ENCODE data around the gene FOXP1. TPM values are rescaled to one million over a fixed set of nuclear protein-coding genes. Genes with fewer than 3 reads are reported as not detected.

FOXP1 gene
- total and polyA plus RNA-seq, 7 experiments from 2014 or later, result 104 to 537 (median 444) TPM

- CTCF ChIA-PET, result interaction anchor here (0.7 kb wide), 1 partner anchor 13 kb away, joined by 3 read pairs; no protein-coding TSS in a partner anchor
Measured at GRCh38 chr3:71228156-71228866, 355.2 kb downstream of the FOXP1 start.

DNA sequence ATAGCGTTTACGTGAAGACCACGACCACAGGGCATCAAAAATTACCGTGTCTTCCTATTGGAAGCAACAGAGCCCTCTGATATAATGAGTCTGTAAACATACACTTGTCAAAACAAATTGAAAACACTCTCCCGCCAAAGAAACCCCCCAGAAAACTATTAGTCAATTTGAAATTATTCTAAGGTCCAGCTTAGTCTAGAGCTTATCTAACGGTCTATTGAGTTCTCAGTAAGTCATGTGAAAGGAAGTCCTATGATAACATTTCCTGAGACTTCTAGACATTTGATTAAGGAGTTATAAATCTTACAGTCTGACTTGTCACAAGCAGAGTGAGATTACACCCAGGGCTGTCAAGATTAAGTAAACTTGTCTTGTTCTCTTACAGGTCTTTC is 356.3 kb downstream of the FOXP1 start:
- ChIA-PET CTCF (no interaction called here), POLR2A (interaction anchor here (0.6 to 1.7 kb wide), 4 partner anchors 10 to 268 kb away, joined by 3 to 4 read pairs (median 3); no protein-coding TSS in a partner anchor)
- peaks cover 0 to 8% (median 0%) of the 10 kb centered on the region in 11 donors for H3K9me3 Mint-ChIP-seq
- H3K4me1 Mint-ChIP-seq, result peaks cover 30 to 95% (median 93%) of the 10 kb centered on the region in 7 donors
- H3K27ac ChIP-seq (ENCODE audit: low read depth, low read length), result peak overlapping the region; percentile 59
- H3K4me1 ChIP-seq (ENCODE audit: control insufficient read depth in 2 of 2, insufficient read depth in 2 of 2, low read length in 2 of 2), result peaks cover 21 to 66% of the 10 kb centered on the region in 2 donors
- peaks cover 7 to 17% (median 9%) of the 10 kb centered on the region in 5 donors for H3K36me3 Mint-ChIP-seq
- peak overlapping the region; percentile 85 to 97 (median 90) for H3K27ac Mint-ChIP-seq
- H3K9me3 ChIP-seq (ENCODE audit: control insufficient read depth in 2 of 3, low read length in 3 of 3), result no peaks in the 10 kb centered on the region
- no peaks in the 10 kb centered on the region for H3K36me3 ChIP-seq (ENCODE audit: control insufficient read depth in 2 of 3, insufficient read depth in 3 of 3, low read length in 3 of 3)
- peaks cover 0 to 55% (median 0%) of the 10 kb centered on the region in 5 donors for H3K27me3 Mint-ChIP-seq
- H3K4me3 Mint-ChIP-seq, result peak overlapping the region; percentile 51 to 85 (median 79)
- H3K27me3 ChIP-seq (ENCODE audit: control insufficient read depth in 2 of 2, insufficient read depth in 2 of 2, low read length in 2 of 2), result no peaks in the 10 kb centered on the region
- ATAC-seq (peak; percentile 41), DNase-seq (peak in 2 of 9 donors; percentile 11 to 15)
- intact Hi-C loops (cut with micrococcal nuclease), result loop anchor here (2.0 to 10.0 kb wide), 11 partner anchors 96 to 500 kb away; partner anchors contain the start of gene EIF4E3 (in 1 of the 2)
- H3K4me3 ChIP-seq (ENCODE audit: low read length), result peak overlapping the region; percentile 48

More at GRCh38 chr3:71228156-71228866, 355.2 kb downstream of the FOXP1 start:
- Histone ChIP-seq H3K27me3 (ENCODE audit: control insufficient read depth in 2 of 2, insufficient read depth in 2 of 2, low read length in 2 of 2) (no peaks in the 10 kb centered on the region), H3K4me3 (ENCODE audit: low read length) (no peak overlapping the region), H3K27ac (ENCODE audit: low read depth, low read length) (no peak overlapping the region), H3K36me3 (ENCODE audit: control insufficient read depth in 2 of 3, insufficient read depth in 3 of 3, low read length in 3 of 3) (no peaks in the 10 kb centered on the region), H3K9me3 (ENCODE audit: control insufficient read depth in 2 of 3, low read length in 3 of 3) (no peaks in the 10 kb centered on the region), H3K4me1 (ENCODE audit: control insufficient read depth in 2 of 2, insufficient read depth in 2 of 2, low read length in 2 of 2) (peaks cover 21 to 66% of the 10 kb centered on the region in 2 donors)
- Mint-ChIP-seq H3K27ac (peak overlapping the region in 8 of 9 donors; percentile 30 to 97 (median 72)), H3K4me1 (peaks cover 32 to 96% (median 92%) of the 10 kb centered on the region in 7 donors), H3K36me3 (peaks cover 0 to 13% (median 7%) of the 10 kb centered on the region in 5 donors), H3K4me3 (peak overlapping the region in 9 of 10 donors; percentile 2 to 85 (median 73)), H3K9me3 (no peaks in the 10 kb centered on the region), H3K27me3 (peaks cover 0 to 52% (median 0%) of the 10 kb centered on the region in 5 donors)
- intact Hi-C loops (cut with micrococcal nuclease), result loop anchor here (5.0 to 10.0 kb wide), 6 partner anchors 164 to 499 kb away; partner anchors contain the start of gene EIF4E3 (in 1 of the 2)
- POLR2A ChIA-PET, result interaction anchor here (0.9 to 1.7 kb wide), 2 partner anchors 9 to 217 kb away, joined by 3 read pairs; no protein-coding TSS in a partner anchor
- DNase-seq (no peak), ATAC-seq (no peak)

DNA sequence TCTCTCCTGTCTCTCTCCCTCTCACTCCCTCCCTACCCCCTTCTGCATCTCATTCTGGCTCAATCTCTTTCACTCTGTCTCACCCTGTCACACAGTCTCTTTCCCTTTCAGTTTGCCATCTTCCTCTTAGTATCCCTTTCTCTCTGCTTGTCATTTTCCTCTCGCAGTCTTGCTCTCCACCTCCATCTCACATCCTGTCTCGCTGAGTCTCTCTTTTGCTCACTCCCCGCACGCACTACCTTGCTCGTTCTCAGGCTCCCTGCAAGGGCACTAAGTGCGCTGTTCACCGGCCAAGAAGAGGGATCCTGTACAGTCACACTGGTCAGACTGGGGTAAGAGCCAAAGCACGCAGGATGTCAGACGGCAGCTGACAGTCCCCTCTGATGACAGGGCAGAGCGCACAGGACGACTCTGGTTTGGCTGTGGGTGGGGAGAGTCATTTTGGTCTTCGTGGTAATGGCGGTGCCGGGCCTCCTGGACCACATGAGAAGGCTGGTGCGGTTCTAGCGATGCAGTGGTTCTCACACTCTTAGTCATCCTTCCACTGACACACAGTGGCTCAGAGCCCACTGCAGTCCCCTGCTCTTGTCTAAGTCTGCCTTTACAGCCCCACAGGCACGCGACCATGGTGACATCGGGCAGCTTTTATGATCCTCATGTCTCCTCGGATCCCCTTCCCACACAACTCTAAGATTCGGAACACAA is 356.8 kb downstream of the FOXP1 start:
- Mint-ChIP-seq H3K27me3 (peaks cover 0 to 52% (median 0%) of the 10 kb centered on the region in 5 donors), H3K9me3 (peaks cover 0 to 8% (median 1%) of the 10 kb centered on the region in 11 donors), H3K27ac (peak overlapping the region; percentile 85 to 97 (median 90)), H3K4me1 (peaks cover 30 to 91% (median 88%) of the 10 kb centered on the region in 7 donors), H3K36me3 (peaks cover 7 to 16% (median 9%) of the 10 kb centered on the region in 5 donors), H3K4me3 (peak overlapping the region; percentile 51 to 85 (median 79))
- peaks cover 21 to 64% of the 10 kb centered on the region in 2 donors for H3K4me1 ChIP-seq (ENCODE audit: control insufficient read depth in 2 of 2, insufficient read depth in 2 of 2, low read length in 2 of 2)
- H3K27me3 ChIP-seq (ENCODE audit: control insufficient read depth in 2 of 2, insufficient read depth in 2 of 2, low read length in 2 of 2), result no peaks in the 10 kb centered on the region
- ATAC-seq, result peak; percentile 86
- no peaks in the 10 kb centered on the region for H3K9me3 ChIP-seq (ENCODE audit: control insufficient read depth in 2 of 3, low read length in 3 of 3)
- no peaks in the 10 kb centered on the region for H3K36me3 ChIP-seq (ENCODE audit: control insufficient read depth in 2 of 3, insufficient read depth in 3 of 3, low read length in 3 of 3)
- H3K27ac ChIP-seq (ENCODE audit: low read depth, low read length), result peak overlapping the region; percentile 59
- intact Hi-C loops (cut with micrococcal nuclease), result loop anchor here (1.0 to 10.0 kb wide), 16 partner anchors 75 to 501 kb away; partner anchors contain the start of gene EIF4E3 (in 1 of the 2)
- DNase-seq, result peak; percentile 34 to 89 (median 65)
- CTCF ChIA-PET, result no interaction called here
- POLR2A ChIA-PET, result interaction anchor here (0.6 to 1.7 kb wide), 4 partner anchors 11 to 269 kb away, joined by 3 to 4 read pairs (median 3); no protein-coding TSS in a partner anchor
- H3K4me3 ChIP-seq (ENCODE audit: low read length), result peak overlapping the region; percentile 48

DNA sequence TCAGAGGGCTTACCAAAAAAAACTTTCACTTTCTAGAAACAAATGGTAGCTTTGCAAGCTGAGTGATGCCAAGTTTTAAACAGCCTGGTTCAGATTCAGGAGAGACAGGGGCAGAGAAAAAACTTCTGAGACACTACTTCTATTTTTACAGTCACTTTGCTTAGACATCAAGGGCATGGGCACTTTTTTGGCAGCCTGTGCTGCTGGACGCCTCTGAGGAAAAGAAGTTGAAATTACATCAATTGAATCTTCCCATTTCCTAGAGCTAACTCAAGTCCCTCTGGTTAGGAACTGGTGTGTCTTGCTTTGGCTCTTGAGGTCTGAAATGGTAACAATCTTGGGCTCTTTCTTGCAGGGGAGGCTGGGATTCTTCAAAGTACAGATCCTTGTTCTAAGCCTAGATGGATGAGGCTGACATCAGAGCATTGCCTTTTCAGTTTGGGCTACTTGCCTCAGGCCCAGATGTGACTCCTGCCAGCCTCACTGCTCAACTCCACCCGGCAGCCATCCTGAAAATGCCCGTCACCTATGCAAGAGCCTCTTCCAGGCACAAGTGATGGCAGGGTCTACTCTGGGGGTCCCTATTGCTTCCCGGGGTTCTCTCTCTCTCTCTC is 357.5 kb downstream of the FOXP1 start:
- no peaks in the 10 kb centered on the region for H3K9me3 ChIP-seq (ENCODE audit: control insufficient read depth in 2 of 3, low read length in 3 of 3)
- peaks cover 21 to 58% of the 10 kb centered on the region in 2 donors for H3K4me1 ChIP-seq (ENCODE audit: control insufficient read depth in 2 of 2, insufficient read depth in 2 of 2, low read length in 2 of 2)
- peaks cover 0 to 5% (median 0%) of the 10 kb centered on the region in 3 experiments for H3K36me3 ChIP-seq (ENCODE audit: control insufficient read depth in 2 of 3, insufficient read depth in 3 of 3, low read length in 3 of 3)
- peaks cover 0 to 14% (median 2%) of the 10 kb centered on the region in 11 donors for H3K9me3 Mint-ChIP-seq
- peaks cover 13 to 22% (median 15%) of the 10 kb centered on the region in 5 donors for H3K36me3 Mint-ChIP-seq
- ATAC-seq, result no peak
- POLR2A ChIA-PET, result interaction anchor here (1.3 kb wide), 1 partner anchor 262 kb away, joined by 3 read pairs; no protein-coding TSS in a partner anchor
- H3K4me3 Mint-ChIP-seq, result peak overlapping the region; percentile 51 to 85 (median 79)
- intact Hi-C loops (cut with micrococcal nuclease), result loop anchor here (1.0 to 10.0 kb wide), 16 partner anchors 75 to 501 kb away; partner anchors contain the start of gene EIF4E3 (in 1 of the 2)
- no peaks in the 10 kb centered on the region for H3K27me3 ChIP-seq (ENCODE audit: control insufficient read depth in 2 of 2, insufficient read depth in 2 of 2, low read length in 2 of 2)
- peaks cover 35 to 91% (median 88%) of the 10 kb centered on the region in 7 donors for H3K4me1 Mint-ChIP-seq
- CTCF ChIA-PET, result interaction anchor here (0.6 kb wide), 1 partner anchor 361 kb away, joined by 3 read pairs; no protein-coding TSS in a partner anchor
- H3K4me3 ChIP-seq (ENCODE audit: low read length), result peak overlapping the region; percentile 48
- H3K27ac ChIP-seq (ENCODE audit: low read depth, low read length), result peak overlapping the region; percentile 59
- DNase-seq, result peak in 1 of 9 donors; percentile 41
- peak overlapping the region; percentile 85 to 97 (median 90) for H3K27ac Mint-ChIP-seq
- H3K27me3 Mint-ChIP-seq, result peaks cover 0 to 53% (median 0%) of the 10 kb centered on the region in 5 donors

- peaks cover 41 to 87% (median 86%) of the 10 kb centered on the region in 7 donors for H3K4me1 Mint-ChIP-seq
- DNase-seq, result no peak
Measured at GRCh38 chr3:71225002-71225684, 358.4 kb downstream of the FOXP1 start.

More at GRCh38 chr3:71225002-71225684, 358.4 kb downstream of the FOXP1 start:
- peaks cover 13 to 25% (median 20%) of the 10 kb centered on the region in 5 donors for H3K36me3 Mint-ChIP-seq
- ATAC-seq, result no peak
- Histone ChIP-seq H3K27ac (ENCODE audit: low read depth, low read length) (no peak overlapping the region), H3K9me3 (ENCODE audit: control insufficient read depth in 2 of 3, low read length in 3 of 3) (no peaks in the 10 kb centered on the region), H3K27me3 (ENCODE audit: control insufficient read depth in 2 of 2, insufficient read depth in 2 of 2, low read length in 2 of 2) (no peaks in the 10 kb centered on the region), H3K36me3 (ENCODE audit: control insufficient read depth in 2 of 3, insufficient read depth in 3 of 3, low read length in 3 of 3) (peaks cover 0 to 7% (median 3%) of the 10 kb centered on the region in 3 experiments), H3K4me1 (ENCODE audit: control insufficient read depth in 2 of 2, insufficient read depth in 2 of 2, low read length in 2 of 2) (peaks cover 21 to 50% of the 10 kb centered on the region in 2 donors), H3K4me3 (ENCODE audit: low read length) (no peak overlapping the region)
- peak overlapping the region in 7 of 10 donors; percentile 12 to 79 (median 57) for H3K4me3 Mint-ChIP-seq
- ChIA-PET CTCF (interaction anchor here (0.8 kb wide), 1 partner anchor 193 kb away, joined by 3 read pairs; no protein-coding TSS in a partner anchor), POLR2A (interaction anchor here (0.8 kb wide), 1 partner anchor 26 kb away, joined by 3 read pairs; no protein-coding TSS in a partner anchor)
- H3K27me3 Mint-ChIP-seq, result peaks cover 0 to 46% (median 0%) of the 10 kb centered on the region in 5 donors
- peak overlapping the region; percentile 36 to 97 (median 90) for H3K27ac Mint-ChIP-seq
- peaks cover 0 to 18% (median 2%) of the 10 kb centered on the region in 11 donors for H3K9me3 Mint-ChIP-seq
- intact Hi-C loops (cut with micrococcal nuclease), result loop anchor here (5.0 to 10.0 kb wide), 6 partner anchors 167 to 502 kb away; partner anchors contain the start of gene EIF4E3 (in 1 of the 2)

All from naive thymus-derived CD4-positive, alpha-beta T cell (primary cell).